GM12878 (cell line): ENCODE results near the gene RAD51B.

Experiments
- ELK1 ChIP-seq: IDR thresholded peaks from 2 replicates; pipeline ENCODE4 v1.6.1; 2012; ENCODE audit warnings: low read depth, low read length, improper control_type of control experiment
- MEF2A ChIP-seq: IDR thresholded peaks from 2 replicates; pipeline ENCODE4 v1.6.1; 2011; ENCODE audit warnings: low read depth, mild to moderate bottlenecking, low read length, moderate library complexity; ENCODE audit not compliant: insufficient read depth
- TF ChIP-seq, protein P1 (sequence below): fragments of 450-650 bp; formaldehyde crosslinking; IDR thresholded peaks from 2 replicates; pipeline ENCODE4 v1.4.0; 2020; ENCODE audit warnings: mild to moderate bottlenecking, moderate library complexity

GRCh38 chr14:68398370-68398769 is 578.8 kb downstream of the RAD51B start:
- TF ChIP-seq, protein P1, sequence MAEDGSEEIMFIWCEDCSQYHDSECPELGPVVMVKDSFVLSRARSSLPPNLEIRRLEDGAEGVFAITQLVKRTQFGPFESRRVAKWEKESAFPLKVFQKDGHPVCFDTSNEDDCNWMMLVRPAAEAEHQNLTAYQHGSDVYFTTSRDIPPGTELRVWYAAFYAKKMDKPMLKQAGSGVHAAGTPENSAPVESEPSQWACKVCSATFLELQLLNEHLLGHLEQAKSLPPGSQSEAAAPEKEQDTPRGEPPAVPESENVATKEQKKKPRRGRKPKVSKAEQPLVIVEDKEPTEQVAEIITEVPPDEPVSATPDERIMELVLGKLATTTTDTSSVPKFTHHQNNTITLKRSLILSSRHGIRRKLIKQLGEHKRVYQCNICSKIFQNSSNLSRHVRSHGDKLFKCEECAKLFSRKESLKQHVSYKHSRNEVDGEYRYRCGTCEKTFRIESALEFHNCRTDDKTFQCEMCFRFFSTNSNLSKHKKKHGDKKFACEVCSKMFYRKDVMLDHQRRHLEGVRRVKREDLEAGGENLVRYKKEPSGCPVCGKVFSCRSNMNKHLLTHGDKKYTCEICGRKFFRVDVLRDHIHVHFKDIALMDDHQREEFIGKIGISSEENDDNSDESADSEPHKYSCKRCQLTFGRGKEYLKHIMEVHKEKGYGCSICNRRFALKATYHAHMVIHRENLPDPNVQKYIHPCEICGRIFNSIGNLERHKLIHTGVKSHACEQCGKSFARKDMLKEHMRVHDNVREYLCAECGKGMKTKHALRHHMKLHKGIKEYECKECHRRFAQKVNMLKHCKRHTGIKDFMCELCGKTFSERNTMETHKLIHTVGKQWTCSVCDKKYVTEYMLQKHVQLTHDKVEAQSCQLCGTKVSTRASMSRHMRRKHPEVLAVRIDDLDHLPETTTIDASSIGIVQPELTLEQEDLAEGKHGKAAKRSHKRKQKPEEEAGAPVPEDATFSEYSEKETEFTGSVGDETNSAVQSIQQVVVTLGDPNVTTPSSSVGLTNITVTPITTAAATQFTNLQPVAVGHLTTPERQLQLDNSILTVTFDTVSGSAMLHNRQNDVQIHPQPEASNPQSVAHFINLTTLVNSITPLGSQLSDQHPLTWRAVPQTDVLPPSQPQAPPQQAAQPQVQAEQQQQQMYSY (CRISPR knock-in tag) = no peak
- no peak for TF ChIP-seq ELK1
- TF ChIP-seq MEF2A = no peak
